ENCODE data around the gene RABGAP1L.
"Not testable (repeated sequence)": the region's sequence is repeated elsewhere in the genome, so short reads cannot be mapped to it uniquely, and the experiment has no call there.

DNA sequence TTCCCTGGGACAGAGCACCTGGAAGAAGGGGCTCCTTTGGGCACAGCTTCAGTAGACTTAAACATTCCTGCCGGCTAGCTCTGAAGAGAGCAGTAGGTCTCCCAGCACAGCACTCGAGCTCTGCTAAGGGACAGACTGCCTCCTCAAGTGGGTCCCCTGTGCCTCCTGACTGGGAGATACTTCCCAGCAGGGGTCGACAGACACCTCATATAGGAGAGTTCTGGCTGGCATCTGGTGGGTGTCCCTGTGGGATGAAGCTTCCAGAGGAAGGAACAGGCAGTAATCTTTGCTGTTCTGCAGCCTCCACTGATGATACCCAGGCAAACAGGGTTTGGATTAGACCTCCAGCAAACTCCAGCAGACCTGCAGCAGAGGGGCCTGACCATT lies 14.9 kb upstream of the RABGAP1L start:
- not testable (repeated sequence) for TF ChIP-seq CTCF (IDR thresholded peaks at IDR 0.05; ENCODE audit: extremely low read depth in 1 of 2, insufficient read depth in 1 of 2, low read depth in 1 of 2, low read length in 2 of 2); POLR2A (IDR thresholded peaks at IDR 0.05; ENCODE audit: low read depth, low read length); JUN (IDR thresholded peaks at IDR 0.05; ENCODE audit: borderline replicate concordance, insufficient read depth, insufficient read length, low read depth); GATA2 (IDR thresholded peaks at IDR 0.05; ENCODE audit: insufficient read depth, insufficient read length, low read depth, low read length); FOS (IDR thresholded peaks at IDR 0.05; ENCODE audit: borderline replicate concordance, insufficient read depth, low read length); POLR2AphosphoS5 (IDR thresholded peaks at IDR 0.05; ENCODE audit: insufficient read depth, low read depth, low read length); MYC (IDR thresholded peaks at IDR 0.05; ENCODE audit: low read depth, low read length); MAX (IDR thresholded peaks at IDR 0.05; ENCODE audit: insufficient read depth, insufficient read length); EZH2 (IDR thresholded peaks at IDR 0.05; ENCODE audit: borderline replicate concordance, low read depth, low read length, severe bottlenecking)

Measured in endothelial cell of umbilical vein (primary cell).